GM19468 (cell line): ENCODE results near the gene POU5F1.
"Not testable (repeated sequence)": the region's sequence is repeated elsewhere in the genome, so short reads cannot be mapped to it uniquely, and the experiment has no call there.

ENCODE experiments used
- ATAC-seq: cut with Tn5 transposase; IDR thresholded peaks from one replicate; pipeline ENCODE4 v1.9.1; 2021; ENCODE audit warnings: mild to moderate bottlenecking, moderate library complexity, moderate number of reproducible peaks; ENCODE audit not compliant: unreplicated experiment; ENCODE audit errors: extremely low read depth

The POU5F1 gene

DNA sequence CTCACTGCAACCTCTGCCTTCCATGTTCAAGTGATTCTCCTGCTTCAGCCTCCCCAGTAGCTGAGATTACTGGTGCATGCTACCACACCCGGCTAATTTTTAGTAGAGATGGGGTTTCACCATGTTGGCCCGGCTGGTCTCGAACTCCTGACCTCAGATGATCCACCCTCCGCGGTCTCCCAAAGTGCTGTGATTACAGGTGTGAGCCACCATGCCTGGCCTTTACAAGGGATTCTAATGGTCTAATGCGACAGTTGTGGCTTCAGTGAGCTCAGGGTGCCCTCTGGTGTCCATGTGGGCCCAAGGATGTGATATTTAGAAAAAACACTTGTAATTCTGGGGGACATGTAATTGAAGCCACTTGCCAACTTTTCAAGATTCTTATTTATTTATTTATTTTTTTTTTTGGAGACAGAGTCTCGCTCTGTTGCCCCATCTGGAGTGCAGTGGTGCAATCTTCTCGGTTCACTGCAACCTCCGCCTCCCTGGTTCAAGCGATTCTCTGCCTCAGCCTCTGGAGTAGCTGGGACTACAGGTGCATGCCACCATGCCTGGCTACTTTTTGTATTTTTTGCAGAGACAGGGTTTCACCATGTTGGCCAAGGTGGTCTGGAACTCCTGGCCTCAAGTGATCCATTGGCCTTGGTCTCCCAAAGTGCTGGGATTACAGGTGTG is 22.1 kb upstream of the POU5F1 start:
- not testable (repeated sequence) for ATAC-seq

GRCh38 chr6:31190488-31190887 is 20.0 kb upstream of the POU5F1 start:
- ATAC-seq: no peak

DNA sequence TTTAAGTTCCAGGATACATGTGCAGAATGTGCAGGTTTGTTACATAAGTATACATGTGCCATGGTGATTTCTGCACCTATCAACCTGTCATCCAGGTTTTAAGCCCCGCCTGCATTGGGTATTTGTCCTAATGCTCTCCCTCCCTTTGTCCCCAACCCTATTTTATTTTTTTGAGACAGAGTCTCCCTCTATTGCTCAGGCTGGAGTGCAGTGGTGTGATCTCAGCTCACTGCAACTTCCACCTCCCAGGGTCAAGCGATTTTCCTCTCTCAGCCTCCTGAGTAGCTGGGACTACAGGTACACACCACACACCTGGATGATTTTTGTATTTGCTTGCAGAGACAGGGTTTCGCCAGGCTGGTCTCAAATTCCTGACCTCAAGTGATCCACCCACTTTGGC is 18.7 kb upstream of the POU5F1 start:
- not testable (repeated sequence) for ATAC-seq

GRCh38 chr6:31187780-31188194 is 17.3 kb upstream of the POU5F1 start:
- ATAC-seq: no peak

DNA sequence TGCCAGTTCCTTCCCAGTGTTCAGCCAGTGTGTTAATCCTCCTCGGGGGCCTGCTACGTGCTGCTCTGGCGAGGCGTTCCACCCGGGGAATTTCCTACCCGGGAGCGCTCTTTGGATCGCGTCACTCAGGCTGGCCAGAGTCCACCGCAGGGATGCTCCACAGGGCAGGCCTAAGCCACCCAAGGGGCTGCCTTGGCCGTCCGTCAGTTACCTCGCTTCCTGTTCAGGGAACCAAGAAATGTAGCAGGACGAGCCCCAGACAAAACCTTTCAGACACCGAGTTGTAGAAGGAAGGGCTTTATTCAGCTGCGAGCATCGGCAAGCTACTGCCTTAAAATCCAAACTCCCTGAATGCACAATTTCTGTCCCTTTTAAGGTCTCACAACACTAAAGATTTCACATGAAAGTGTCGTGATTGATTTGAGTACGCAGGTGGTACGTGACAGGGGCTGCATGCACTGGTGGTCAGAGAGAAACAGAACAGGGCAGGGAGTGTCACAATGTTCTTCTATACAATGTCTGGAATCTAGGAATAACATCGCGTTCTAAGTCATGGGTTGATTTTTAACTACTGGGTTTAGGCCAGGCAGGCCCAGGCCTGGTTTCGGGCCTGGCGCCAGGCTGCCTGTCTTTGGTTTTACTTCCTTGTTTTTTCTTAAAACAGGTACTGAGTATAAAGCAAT is 15.7 kb upstream of the POU5F1 start:
- ATAC-seq: no peak

- not testable (repeated sequence) for ATAC-seq
These were observed 15.2 kb upstream of the POU5F1 start for GRCh38 chr6:31185695-31186051.

GRCh38 chr6:31183859-31184258 is 13.4 kb upstream of the POU5F1 start:
- ATAC-seq: not testable (repeated sequence)

DNA sequence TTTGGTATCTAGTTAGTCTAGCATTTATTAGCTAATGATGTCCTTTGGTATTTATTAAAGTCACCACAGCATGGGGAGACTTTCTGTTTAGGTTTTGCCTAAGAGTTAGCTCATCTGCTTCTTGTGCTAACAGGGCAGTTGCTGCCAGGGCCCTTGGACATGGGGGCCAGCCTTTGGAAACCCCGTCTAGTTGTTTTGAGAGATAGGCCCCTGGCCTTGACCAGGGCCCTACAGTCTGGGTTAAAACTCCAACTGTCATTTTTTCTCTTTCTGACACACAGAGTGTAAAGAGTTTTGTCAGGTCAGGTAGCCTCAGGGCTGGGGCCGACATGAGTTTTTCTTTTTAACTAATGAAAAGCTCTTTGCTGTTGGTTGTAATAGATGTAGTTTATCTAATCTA is 12.8 kb upstream of the POU5F1 start:
- not testable (repeated sequence) for ATAC-seq

GRCh38 chr6:31180500-31180899 is 10.0 kb upstream of the POU5F1 start:
- ATAC-seq: no peak

DNA sequence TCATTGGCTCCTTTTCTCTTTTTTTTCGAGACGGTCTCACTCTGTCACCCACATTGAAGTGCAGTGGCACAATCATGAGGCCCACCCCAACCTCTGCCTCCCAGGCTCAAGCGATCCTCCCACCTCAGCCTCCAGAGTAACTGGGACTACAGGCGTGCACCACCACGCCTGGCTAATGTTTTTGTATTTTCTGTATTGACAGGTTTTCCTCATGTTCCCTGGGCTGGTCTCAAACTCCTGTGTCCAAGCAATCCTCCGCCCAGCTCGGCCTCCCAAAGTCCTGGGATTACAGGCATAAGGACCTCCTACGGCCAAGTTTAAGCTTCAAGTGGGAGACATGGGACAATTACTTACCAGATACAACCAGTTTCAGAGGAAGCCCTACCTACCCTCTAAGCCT is 9.4 kb upstream of the POU5F1 start:
- ATAC-seq: no peak

DNA sequence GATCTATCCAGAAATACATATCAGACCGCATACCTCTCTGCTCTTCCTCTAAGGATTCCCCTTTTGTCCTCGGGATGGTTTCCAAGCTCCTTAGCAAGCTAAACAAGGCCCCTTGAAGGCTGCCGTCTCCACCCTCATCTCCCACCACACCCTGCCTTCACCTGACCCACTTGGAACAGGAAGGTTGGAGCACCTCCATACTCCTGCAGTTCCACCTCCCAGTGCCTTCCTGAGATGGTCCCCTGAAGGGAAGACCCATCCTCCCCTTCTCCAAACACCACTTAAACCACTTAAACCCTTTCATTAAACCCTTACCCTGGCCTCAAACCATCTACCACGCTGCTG is 8.5 kb upstream of the POU5F1 start:
- ATAC-seq: no peak

- ATAC-seq: no peak
These were observed 7.9 kb upstream of the POU5F1 start for GRCh38 chr6:31178143-31179041.

DNA sequence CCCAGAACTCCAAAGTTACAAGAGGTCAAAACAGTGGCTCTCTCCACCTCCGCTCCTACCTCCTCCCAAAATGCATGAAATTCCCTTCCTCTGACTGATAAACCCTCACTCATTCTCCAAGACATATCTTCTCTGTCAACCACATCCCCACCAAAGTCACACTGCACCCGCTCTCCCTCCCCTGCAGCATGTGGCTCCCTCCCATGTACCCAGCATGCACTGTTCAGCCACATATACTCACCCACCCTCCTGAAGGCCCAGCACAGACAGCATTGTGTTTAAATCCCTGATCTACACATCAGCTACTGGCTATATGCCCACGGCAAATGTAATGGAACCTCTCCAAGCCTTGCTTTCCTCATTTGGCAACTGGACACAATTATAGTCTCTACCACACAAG is 5.5 kb upstream of the POU5F1 start:
- ATAC-seq: no peak

GRCh38 chr6:31174378-31174777 is 3.9 kb upstream of the POU5F1 start:
- no peak for ATAC-seq

DNA sequence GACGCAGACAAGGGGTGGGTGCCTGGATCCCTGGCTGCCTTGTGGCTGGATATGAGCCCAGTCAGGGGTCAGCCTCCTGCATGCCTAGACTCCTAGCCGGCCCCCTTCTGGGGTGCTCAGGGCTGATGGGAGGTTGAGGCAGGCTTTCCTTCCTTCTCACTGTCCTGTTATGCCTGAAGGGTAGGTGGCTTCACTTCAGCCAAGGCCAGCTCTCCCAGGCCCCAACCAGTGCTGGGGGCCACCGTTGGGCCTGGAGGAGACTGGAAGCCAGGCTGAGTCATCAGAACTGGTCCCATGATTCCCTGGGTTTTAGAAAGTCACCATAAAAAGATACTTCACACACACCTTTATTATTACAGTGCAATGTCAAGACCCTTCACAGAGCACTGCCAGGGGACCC is 2.9 kb upstream of the POU5F1 start:
- ATAC-seq: no peak

DNA sequence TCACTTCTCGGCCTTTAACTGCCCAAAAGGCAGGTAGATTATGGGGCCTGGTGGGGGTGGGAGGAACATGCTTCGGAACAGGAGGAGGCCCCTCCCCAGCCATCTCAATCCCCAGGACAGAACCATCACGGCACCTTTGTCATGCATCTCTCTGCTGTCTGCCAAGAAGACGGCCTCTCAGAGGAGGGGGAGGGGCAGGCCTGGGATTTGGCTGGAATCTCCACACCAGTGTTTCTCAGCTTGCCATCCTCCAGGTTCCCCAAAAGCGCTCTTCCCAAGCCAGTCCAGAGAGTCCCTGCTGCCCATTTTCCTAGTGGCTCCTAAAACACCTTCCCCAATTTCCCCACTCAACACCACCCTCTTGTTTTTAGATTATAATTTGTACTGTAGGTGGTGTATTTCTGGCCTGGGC is 2.5 kb upstream of the POU5F1 start:
- no peak for ATAC-seq

DNA sequence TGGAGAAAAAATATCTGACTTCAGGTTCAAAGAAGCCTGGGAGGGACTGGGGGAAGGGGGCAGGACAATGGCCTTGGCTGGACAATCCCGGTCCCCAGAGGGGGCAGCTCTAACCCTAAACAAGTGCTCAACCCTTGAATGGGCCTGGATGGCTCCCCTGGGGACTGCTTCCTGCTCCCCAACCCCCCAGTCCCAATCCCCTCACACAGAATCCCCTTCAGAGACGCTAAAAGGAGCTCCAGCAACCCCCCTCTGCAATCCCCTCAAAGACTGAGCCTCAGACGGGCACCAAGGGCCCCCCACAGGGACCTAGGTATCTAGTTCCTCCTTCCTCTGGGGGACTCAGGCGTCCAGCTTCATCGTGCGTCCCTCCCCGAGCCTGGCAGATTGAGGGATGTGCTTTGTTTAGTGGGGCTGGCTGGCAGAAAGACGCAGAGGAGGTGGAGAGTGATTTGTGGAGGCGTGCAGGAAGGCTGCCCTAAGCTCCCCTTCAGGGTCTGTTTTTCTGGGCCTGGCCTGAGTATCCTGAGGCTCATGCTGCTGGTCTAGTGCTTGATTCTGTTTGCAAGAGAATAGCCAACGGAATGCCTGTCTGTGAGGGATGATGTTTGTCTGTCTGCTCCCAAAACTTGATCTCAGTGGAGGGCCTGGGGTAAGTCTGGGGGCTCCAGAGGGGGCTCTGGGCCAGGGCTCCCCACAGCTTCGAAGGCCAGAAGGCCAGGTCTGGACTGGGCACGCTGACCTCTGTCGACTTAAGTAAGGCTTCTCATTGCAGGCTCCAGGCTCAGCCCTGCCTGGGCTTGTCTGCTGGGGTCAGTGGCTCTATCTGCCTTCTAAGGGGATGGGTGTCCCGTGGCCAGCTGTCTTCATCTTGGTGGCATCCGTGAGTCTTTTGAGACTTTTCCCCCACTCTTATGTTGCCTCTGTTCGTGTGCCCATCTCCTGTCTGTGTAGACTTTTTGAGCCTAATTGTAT is 1.7 kb upstream of the POU5F1 start:
- ATAC-seq: no peak

GRCh38 chr6:31170987-31171671 is 647 bp upstream of the POU5F1 start:
- no peak for ATAC-seq

DNA sequence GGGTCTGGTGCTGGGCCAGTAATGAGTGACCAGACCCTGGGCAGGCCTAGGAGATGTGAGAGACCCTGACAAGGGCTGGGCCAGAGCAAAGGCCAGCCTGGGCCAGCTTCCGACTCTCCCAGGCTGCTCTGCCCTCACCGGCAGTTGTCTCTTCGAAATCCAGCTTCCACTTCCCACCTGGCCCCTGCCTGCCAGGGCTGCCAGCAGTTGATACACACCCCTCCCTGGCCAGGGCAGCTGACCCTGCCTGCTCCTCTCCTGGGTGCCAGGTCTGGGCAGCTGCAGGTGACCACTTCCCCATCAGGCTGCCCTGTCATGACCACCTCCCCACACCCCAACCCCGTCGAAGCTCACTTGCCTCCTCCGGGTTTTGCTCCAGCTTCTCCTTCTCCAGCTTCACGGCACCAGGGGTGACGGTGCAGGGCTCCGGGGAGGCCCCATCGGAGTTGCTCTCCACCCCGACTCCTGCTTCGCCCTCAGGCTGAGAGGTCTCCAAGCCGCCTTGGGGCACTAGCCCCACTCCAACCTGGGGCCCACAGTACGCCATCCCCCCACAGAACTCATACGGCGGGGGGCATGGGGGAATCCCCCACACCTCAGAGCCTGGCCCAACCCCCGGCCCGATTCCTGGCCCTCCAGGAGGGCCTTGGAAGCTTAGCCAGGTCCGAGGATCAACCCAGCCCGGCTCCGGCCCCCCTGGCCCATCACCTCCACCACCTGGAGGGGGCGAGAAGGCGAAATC is 453 bp downstream of the POU5F1 start:
- not testable (repeated sequence) for ATAC-seq
